ENCODE data around the gene ZDHHC16.

The ZDHHC16 gene

GRCh38 chr10:97425964-97426775, 19.8 kb upstream of the ZDHHC16 start, which contains the start of gene PGAM1:
Gene PGAM1 (plus strand): TSS chr10:97426191. CDS start chr10:97426308, 117 bp downstream.
- peak; percentile 100 for DNase-seq (ENCODE audit: low spot score)
- TF ChIP-seq CTCF (IDR thresholded peaks at IDR 0.05; ENCODE audit: extremely low read depth, missing control alignments) = peak; percentile 94

- no peak for DNase-seq (ENCODE audit: low spot score)
- no peak for TF ChIP-seq CTCF (IDR thresholded peaks at IDR 0.05; ENCODE audit: extremely low read depth, missing control alignments)
Observed at GRCh38 chr10:97426776-97427570, 19.0 kb upstream of the ZDHHC16 start.

- peak; percentile 53 for DNase-seq (ENCODE audit: low spot score)
Observed at GRCh38 chr10:97427571-97428179, 18.3 kb upstream of the ZDHHC16 start.

GRCh38 chr10:97428572-97428981, 17.4 kb upstream of the ZDHHC16 start:
- no peak for DNase-seq (ENCODE audit: low spot score)
- no peak for TF ChIP-seq CTCF (IDR thresholded peaks at IDR 0.05; ENCODE audit: extremely low read depth, missing control alignments)

More at GRCh38 chr10:97427571-97428179, 18.3 kb upstream of the ZDHHC16 start:
- TF ChIP-seq CTCF (IDR thresholded peaks at IDR 0.05; ENCODE audit: extremely low read depth, missing control alignments) = no peak

GRCh38 chr10:97434055-97434454, 11.9 kb upstream of the ZDHHC16 start:
- no peak for DNase-seq (ENCODE audit: low spot score)
- no peak for TF ChIP-seq CTCF (IDR thresholded peaks at IDR 0.05; ENCODE audit: extremely low read depth, missing control alignments)

- TF ChIP-seq CTCF (IDR thresholded peaks at IDR 0.05; ENCODE audit: extremely low read depth, missing control alignments) = no peak
- DNase-seq (ENCODE audit: low spot score) = no peak
Observed at GRCh38 chr10:97434557-97434956, 11.4 kb upstream of the ZDHHC16 start.
